Bronchial epithelial cell (primary cell): ENCODE results near the gene APBB2. TPM values are rescaled to one million over a fixed set of nuclear protein-coding genes. Genes with fewer than 3 reads are reported as not detected.

Experiments used
- DNase-seq: peaks from one replicate; pipeline ENCODE4 v3.0.0-alpha.2; 2010; ENCODE audit warnings: low read depth
- FAIRE-seq: peaks from 2 replicates; lab custom pipeline; 2011; peaks lifted over from hg19 to GRCh38; lab: Jason Lieb, UNC
- H3K27me3 ChIP-seq: 2 replicates; pipeline ENCODE4 v1.5.1; 2011; ENCODE audit warnings: low read length; ENCODE audit not compliant: control insufficient read depth, insufficient read depth
- H3K36me3 ChIP-seq: 2 replicates; pipeline ENCODE4 v1.5.1; 2011; ENCODE audit warnings: low read length; ENCODE audit not compliant: control insufficient read depth, insufficient read depth
- H3K4me3 ChIP-seq: 2 replicates; pipeline ENCODE4 v1.5.1; 2011; ENCODE audit warnings: mild to moderate bottlenecking, low read depth, low read length, control low read depth
- total RNA-seq: library from RNA; depleted of rRNA; stranded (reverse); fragments of >200 nt; gene quantifications from 2 replicates; pipeline ENCODE4 v1.2.1, GENCODE V29; 2014
- TF ChIP-seq, protein P1 (sequence below): IDR thresholded peaks from 2 replicates; pipeline ENCODE4 v1.5.1; 2011; ENCODE audit warnings: mild to moderate bottlenecking, moderate library complexity, low read length, control low read depth, inconsistent platforms; ENCODE audit not compliant: insufficient read depth, severe bottlenecking

APBB2 gene
- total RNA-seq, 1 donor from 2014 or later: 39.2 TPM

DNA sequence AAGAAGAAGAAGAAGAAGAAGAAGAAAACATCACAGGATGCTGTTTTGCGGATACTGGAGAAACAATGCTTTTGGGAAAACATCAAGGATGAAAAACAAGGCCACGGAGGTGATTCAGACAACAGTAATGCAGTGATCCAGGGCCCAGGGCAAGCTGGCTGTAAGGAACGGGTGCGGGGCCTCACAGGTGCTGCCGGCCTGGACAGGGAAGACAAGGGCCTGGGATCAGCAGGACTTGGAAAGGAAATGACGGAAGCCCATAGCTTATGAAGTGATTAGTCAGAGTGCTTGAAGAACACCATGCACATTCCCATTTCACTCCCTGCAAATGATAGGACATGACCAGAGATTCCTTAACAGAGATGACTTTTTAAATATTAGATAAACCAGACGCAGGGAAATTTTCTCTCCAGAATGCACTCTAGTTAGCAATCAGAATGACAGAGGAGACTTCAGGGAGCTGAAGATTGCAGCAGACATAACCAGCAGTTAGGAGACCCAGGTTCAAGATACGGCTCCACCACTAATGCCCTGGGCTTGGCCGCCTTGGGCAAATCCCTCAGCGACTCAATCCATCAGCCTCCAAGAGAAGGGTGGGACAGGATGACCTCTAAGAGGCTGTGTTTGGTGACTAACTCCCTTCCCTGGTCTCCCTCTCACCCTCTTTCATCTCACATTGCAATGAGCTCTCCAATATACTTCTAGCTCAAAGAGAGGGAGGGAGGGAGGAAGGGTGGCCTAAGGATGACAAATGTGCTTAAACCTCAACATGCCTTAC, 54.1 kb downstream of the APBB2 start:
- Histone ChIP-seq H3K36me3 (no peaks in the 10 kb centered on the region), H3K27me3 (no peaks in the 10 kb centered on the region), H3K4me3 (no peak overlapping the region)
- FAIRE-seq (peak; percentile 83), DNase-seq (peak; percentile 97)
- TF ChIP-seq, protein P1, sequence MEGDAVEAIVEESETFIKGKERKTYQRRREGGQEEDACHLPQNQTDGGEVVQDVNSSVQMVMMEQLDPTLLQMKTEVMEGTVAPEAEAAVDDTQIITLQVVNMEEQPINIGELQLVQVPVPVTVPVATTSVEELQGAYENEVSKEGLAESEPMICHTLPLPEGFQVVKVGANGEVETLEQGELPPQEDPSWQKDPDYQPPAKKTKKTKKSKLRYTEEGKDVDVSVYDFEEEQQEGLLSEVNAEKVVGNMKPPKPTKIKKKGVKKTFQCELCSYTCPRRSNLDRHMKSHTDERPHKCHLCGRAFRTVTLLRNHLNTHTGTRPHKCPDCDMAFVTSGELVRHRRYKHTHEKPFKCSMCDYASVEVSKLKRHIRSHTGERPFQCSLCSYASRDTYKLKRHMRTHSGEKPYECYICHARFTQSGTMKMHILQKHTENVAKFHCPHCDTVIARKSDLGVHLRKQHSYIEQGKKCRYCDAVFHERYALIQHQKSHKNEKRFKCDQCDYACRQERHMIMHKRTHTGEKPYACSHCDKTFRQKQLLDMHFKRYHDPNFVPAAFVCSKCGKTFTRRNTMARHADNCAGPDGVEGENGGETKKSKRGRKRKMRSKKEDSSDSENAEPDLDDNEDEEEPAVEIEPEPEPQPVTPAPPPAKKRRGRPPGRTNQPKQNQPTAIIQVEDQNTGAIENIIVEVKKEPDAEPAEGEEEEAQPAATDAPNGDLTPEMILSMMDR: no peak

DNA sequence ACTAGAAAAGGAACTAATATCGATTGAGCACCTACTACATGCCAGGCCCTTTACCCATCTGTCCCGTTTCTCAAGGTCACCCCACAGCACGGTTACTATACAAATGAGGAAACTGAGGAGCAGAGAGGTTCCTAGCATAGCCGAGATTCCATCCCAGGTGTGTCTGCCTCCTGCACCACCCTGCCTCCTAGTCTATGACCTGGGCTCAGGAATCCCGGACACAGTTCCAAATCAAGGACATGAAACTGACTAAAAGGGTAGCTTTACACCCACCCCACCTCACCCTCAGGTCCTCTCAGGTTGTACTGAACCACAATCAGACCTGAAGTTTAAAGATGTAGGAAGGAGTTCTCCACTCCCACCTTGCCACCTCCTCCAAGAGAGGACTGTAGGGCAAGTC, 55.6 kb downstream of the APBB2 start:
- no peak overlapping the region for H3K4me3 ChIP-seq
- FAIRE-seq (no peak), DNase-seq (no peak)
- TF ChIP-seq, protein P1: no peak
- H3K36me3 ChIP-seq: no peaks in the 10 kb centered on the region
- H3K27me3 ChIP-seq: no peaks in the 10 kb centered on the region

DNA sequence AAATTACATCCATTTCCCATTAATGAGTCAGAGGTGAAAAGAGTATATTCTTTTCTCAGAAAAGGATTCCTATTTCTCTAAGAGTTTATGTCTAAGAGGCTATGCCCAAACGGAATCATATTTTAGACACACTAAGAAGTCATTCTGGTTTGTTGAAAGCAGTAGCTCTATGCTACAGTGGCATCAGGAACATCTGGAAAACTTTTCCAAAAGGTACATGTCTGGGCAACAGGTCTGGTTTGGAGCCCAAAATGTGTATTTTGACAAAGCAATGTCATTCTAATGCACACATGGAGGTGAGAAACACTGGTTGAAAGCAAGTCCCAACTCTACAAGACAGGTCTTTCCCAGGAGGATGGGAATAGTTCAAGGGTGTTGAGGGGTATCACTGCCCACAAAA, 56.1 kb downstream of the APBB2 start:
- no peaks in the 10 kb centered on the region for H3K27me3 ChIP-seq
- no peak overlapping the region for H3K4me3 ChIP-seq
- FAIRE-seq (no peak), DNase-seq (no peak)
- TF ChIP-seq, protein P1: no peak
- no peaks in the 10 kb centered on the region for H3K36me3 ChIP-seq

DNA sequence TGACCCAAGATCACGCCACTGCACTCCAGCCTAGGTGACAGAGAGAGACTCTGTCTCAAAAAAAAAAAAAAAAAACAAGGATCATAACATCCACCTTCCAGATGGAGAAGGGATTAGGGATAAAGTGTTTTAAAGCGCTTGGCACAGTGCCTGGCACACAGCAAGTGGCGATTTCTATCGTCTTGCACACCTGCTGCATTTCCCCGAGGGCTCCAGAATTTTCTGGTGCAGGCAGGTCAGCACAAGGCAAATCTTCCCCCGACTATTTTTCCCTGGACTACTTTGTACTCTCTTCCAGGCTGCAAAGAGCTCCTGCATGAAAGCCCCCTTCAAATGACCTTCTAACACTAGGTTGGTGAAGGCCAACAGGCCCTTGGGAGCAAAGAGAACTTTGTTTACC, 57.3 kb downstream of the APBB2 start:
- TF ChIP-seq, protein P1: no peak
- no peaks in the 10 kb centered on the region for H3K27me3 ChIP-seq
- H3K36me3 ChIP-seq: no peaks in the 10 kb centered on the region
- H3K4me3 ChIP-seq: no peak overlapping the region
- no peak for DNase-seq
- FAIRE-seq: no peak

DNA sequence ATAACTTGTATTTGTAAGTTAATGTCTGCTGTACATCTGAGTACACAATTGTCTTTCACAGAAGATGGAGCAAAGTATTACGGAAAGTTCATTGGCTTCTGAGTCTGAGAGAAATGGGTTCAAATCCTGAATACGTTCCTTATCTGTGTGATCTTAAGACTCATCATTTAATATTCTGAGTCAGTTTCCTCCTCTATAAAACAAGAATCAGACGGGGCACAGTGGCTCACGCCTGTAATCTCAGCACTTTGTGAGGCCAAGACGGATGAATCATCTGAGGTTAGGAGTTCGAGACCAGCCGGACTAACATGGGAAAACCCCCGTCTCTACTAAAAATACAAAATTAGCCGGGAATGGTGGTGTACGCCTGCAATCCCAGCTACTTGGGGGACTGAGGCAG, 57.8 kb downstream of the APBB2 start:
- FAIRE-seq (no peak), DNase-seq (no peak)
- no peak overlapping the region for H3K4me3 ChIP-seq
- no peaks in the 10 kb centered on the region for H3K27me3 ChIP-seq
- H3K36me3 ChIP-seq: no peaks in the 10 kb centered on the region
- TF ChIP-seq, protein P1: no peak

DNA sequence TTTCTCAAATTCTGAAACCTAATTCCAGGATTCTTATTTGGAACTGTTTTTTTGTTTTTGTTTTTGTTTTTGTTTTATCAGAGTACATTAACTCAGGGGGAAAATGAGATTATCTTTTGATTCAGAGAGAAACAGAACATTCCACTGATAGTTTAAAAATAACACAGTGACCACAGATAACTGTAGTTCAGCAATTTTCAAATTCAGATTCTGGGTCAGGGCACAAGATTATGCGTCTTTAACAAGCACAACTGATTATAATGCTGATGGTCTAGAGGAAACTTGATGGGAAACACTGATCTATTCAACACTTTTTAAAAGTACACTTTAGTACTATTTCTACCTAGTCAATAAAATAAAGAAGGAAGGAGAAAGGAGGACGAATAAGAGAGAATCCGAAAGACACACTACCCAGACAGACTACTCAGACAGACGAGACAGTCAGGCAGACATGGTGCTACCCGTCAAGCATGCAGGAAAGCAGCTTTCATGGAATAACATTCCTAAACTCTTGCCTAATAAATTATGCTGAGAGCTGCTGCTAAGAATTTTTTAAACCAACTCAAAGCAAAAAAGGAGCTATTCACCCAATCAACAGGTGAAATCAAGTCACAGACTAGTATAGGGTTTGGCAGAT, 59.0 kb downstream of the APBB2 start:
- TF ChIP-seq, protein P1: no peak
- H3K4me3 ChIP-seq: no peak overlapping the region
- FAIRE-seq (no peak), DNase-seq (no peak)
- H3K27me3 ChIP-seq: no peaks in the 10 kb centered on the region
- no peaks in the 10 kb centered on the region for H3K36me3 ChIP-seq
